Liver (tissue), 9 donors: Measurements from ENCODE around the gene METAP2. TPM values are rescaled to one million over a fixed set of nuclear protein-coding genes. Genes with fewer than 3 reads are reported as not detected.

Experiments
- DNase-seq: peaks from one replicate; pipeline ENCODE4 v3.0.0-alpha.2; 2017; ENCODE audit warnings: low spot score
- H3K27ac ChIP-seq, 2 donors: one replicate each; pipeline ENCODE4 v1.7.0; 2013; ENCODE audit warnings: inconsistent platforms in 2 of 2, low read length in 2 of 2, control low read depth in 1 of 2, low read depth in 1 of 2, mild to moderate bottlenecking in 1 of 2
- H3K27me3 ChIP-seq, 4 donors: one replicate each; pipeline versions ENCODE4 v1.6.1 to v1.7.0; 2013; ENCODE audit warnings: low read length in 3 of 4, inconsistent platforms in 1 of 4, mild to moderate bottlenecking in 1 of 4, moderate library complexity in 1 of 4; ENCODE audit not compliant: control insufficient read depth in 4 of 4, insufficient read depth in 4 of 4
- H3K36me3 ChIP-seq, 4 donors: one replicate each; pipeline versions ENCODE4 v1.6.1 to v1.7.0; 2013; ENCODE audit warnings: low read length in 3 of 4, mild to moderate bottlenecking in 3 of 4, low read depth in 1 of 4, moderate library complexity in 1 of 4; ENCODE audit not compliant: control insufficient read depth in 4 of 4, insufficient read depth in 3 of 4
- H3K4me1 ChIP-seq, 4 donors: one replicate each; pipeline versions ENCODE4 v1.6.1 to v1.7.0; 2013; ENCODE audit warnings: low read length in 3 of 4, mild to moderate bottlenecking in 3 of 4, moderate library complexity in 1 of 4; ENCODE audit not compliant: control insufficient read depth in 4 of 4, insufficient read depth in 4 of 4
- H3K4me3 ChIP-seq, 3 donors: one replicate each; pipeline versions ENCODE4 v1.6.1 to v1.7.0; 2013; ENCODE audit warnings: low read length in 3 of 3, control low read depth in 1 of 3, low read depth in 1 of 3, mild to moderate bottlenecking in 1 of 3
- H3K9ac ChIP-seq, 2 donors: one replicate each; pipeline ENCODE4 v1.7.0; 2013; ENCODE audit warnings: low read length in 2 of 2, mild to moderate bottlenecking in 2 of 2, moderate library complexity in 2 of 2, control low read depth in 1 of 2, low read depth in 1 of 2
- H3K9me3 ChIP-seq, 4 donors: one replicate each; pipeline versions ENCODE4 v1.6.1 to v1.7.0; 2013; ENCODE audit warnings: low read length in 3 of 4; ENCODE audit not compliant: control insufficient read depth in 4 of 4
- CTCF ChIP-seq: fragments of 150-350 bp; IDR thresholded peaks from 2 replicates; pipeline ENCODE4 v1.5.1; 2017; ENCODE audit warnings: improper control_type of control experiment, low read depth, low read length; ENCODE audit not compliant: missing input control
- EGR1 ChIP-seq, 2 donors: IDR thresholded peaks; 2 replicates each; pipeline ENCODE4 v1.6.1; 2016 to 2018; ENCODE audit warnings: antibody characterized with exemption in 2 of 2, low read depth in 2 of 2
- FOXA2 ChIP-seq: IDR thresholded peaks from 2 replicates; pipeline ENCODE4 v1.6.1; 2016; ENCODE audit warnings: antibody characterized with exemption
- GABPA ChIP-seq, 2 donors: IDR thresholded peaks in 1 of 2; conservative IDR thresholded peaks in 1 of 2; 2 replicates each; pipeline ENCODE4 v1.6.1; 2016; ENCODE audit warnings: antibody characterized with exemption in 2 of 2, mild to moderate bottlenecking in 1 of 2, moderate library complexity in 1 of 2
- HNF4G ChIP-seq: IDR thresholded peaks from 2 replicates; pipeline ENCODE4 v1.6.1; 2016; ENCODE audit warnings: antibody characterized with exemption
- JUND ChIP-seq, 2 donors: IDR thresholded peaks; 2 replicates each; pipeline ENCODE4 v1.6.1; 2016; ENCODE audit warnings: antibody characterized with exemption in 2 of 2
- MAX ChIP-seq: IDR thresholded peaks from 2 replicates; pipeline ENCODE4 v1.6.1; 2016; ENCODE audit warnings: antibody characterized with exemption
- NR2F2 ChIP-seq: IDR thresholded peaks from 2 replicates; pipeline ENCODE4 v1.6.1; 2016; ENCODE audit warnings: antibody characterized with exemption
- RAD21 ChIP-seq, 2 donors: IDR thresholded peaks; 2 replicates each; pipeline ENCODE4 v1.6.1; 2016; ENCODE audit warnings: antibody characterized with exemption in 2 of 2, mild to moderate bottlenecking in 2 of 2
- REST ChIP-seq: IDR thresholded peaks from 2 replicates; pipeline ENCODE4 v1.6.1; 2016; ENCODE audit warnings: antibody characterized with exemption, mild to moderate bottlenecking
- RXRA ChIP-seq, 2 donors: IDR thresholded peaks; 2 replicates each; pipeline ENCODE4 v1.6.1; 2017 to 2018; ENCODE audit warnings: antibody characterized with exemption in 2 of 2, mild to moderate bottlenecking in 1 of 2
- SP1 ChIP-seq: IDR thresholded peaks from 2 replicates; pipeline ENCODE4 v1.6.1; 2018; ENCODE audit warnings: antibody characterized with exemption, mild to moderate bottlenecking
- TAF1 ChIP-seq: conservative IDR thresholded peaks from 2 replicates; pipeline ENCODE4 v1.6.1; 2016; ENCODE audit warnings: antibody characterized with exemption, mild to moderate bottlenecking
- ZBTB33 ChIP-seq: IDR thresholded peaks from 2 replicates; pipeline ENCODE4 v1.6.1; 2016; ENCODE audit warnings: antibody characterized with exemption
- WGBS: extraction: QIAGEN DNeasy Blood & Tissue Kit; methylation state at CpG from one replicate; pipeline ENCODE4 v1.1.7; 2013; 5-methylcytosine and 5-hydroxymethylcytosine counted together
- polyA plus RNA-seq, 2 donors: library from polyadenylated mRNA; stranded (reverse) in 1 of 2; unstranded in 1 of 2; fragments of 200-250 nt in 1 of 2; fragments of >200 nt in 1 of 2; fragmentation: Nextera tagmentation in 1 of 2; extraction: Ambion mirVana in 1 of 2; gene quantifications; one replicate each; pipeline versions ENCODE4 v1.2.1 to v1.2.3, GENCODE V29; 2013 to 2015
- total RNA-seq, 2 donors: library from RNA; depleted of rRNA; stranded (reverse); fragments of >200 nt; gene quantifications; one replicate each; pipeline ENCODE4 v1.2.3, GENCODE V29; 2014
- TF ChIP-seq, protein P1 (sequence below): IDR thresholded peaks from 2 replicates; pipeline ENCODE4 v1.6.1; 2016; ENCODE audit warnings: antibody characterized with exemption
- donor health status: healthy.
- donor health status: healthy.
- donor health status: healthy.
- donor health status: healthy.
- donor health status: healthy.

Gene METAP2
- total and polyA plus RNA-seq, 4 donors, result 31.2 to 45.7 (median 35.7) TPM

DNA sequence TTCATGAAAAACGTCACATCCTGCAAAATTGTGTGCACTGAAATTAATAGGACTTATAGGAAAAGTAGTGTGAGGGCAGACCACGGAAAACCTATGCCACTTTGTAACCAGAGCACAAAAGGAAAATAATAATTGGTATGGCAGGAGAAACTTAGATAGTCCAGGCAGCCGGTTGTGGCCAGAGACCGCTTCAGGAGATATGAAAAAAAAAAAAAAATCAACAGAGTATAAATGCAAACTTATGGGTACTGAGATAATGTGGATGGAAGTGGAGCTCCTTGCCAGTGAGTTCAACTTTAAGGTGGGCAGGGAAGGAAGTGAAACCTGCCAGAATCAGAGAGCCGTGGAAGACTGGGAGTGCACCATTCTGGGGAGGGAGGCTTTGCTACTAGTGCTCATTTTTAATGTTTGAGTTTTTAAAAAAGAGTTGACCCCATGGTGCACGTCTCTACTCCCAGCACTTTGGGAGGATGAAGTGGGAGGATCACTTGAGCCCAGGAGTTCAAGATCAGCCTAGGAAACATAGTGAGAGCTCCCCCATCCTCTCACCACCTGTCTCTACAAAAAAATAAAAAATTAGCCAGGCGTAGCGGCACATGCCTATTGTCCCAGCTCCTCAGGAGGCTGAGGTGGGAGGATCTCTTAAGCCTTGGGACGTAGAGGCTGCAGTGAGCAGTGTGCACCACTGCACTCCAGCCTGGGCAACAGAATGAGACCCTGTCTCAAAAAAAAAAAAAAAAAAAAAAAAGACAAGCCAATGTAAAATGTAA lies 34.3 kb upstream of the METAP2 start:
- 86% methylated on average over 9 of the region's 9 CpGs for WGBS
- no peaks in the 10 kb centered on the region for H3K27me3 ChIP-seq
- no peak overlapping the region for H3K27ac ChIP-seq
- no peaks in the 10 kb centered on the region for H3K4me1 ChIP-seq
- no peak overlapping the region for H3K4me3 ChIP-seq
- H3K9me3 ChIP-seq, result no peaks in the 10 kb centered on the region
- H3K36me3 ChIP-seq, result no peaks in the 10 kb centered on the region
- no peak overlapping the region for H3K9ac ChIP-seq
- DNase-seq, result no peak
- no peak for TF ChIP-seq HNF4G
- no peak for TF ChIP-seq RAD21 (IDR thresholded peaks at IDR 0.05)
- no peak for TF ChIP-seq FOXA2
- TF ChIP-seq ZBTB33, result no peak
- no peak for TF ChIP-seq EGR1 (IDR thresholded peaks at IDR 0.05; ENCODE audit: low read depth in 2 of 2)
- TF ChIP-seq GABPA (IDR thresholded peaks at IDR 0.05 in 1 of 2, conservative IDR thresholded peaks at IDR 0.05 in 1 of 2), result no peak
- TF ChIP-seq REST, result no peak
- TF ChIP-seq NR2F2, result no peak
- no peak for TF ChIP-seq SP1
- no peak for TF ChIP-seq MAX
- no peak for TF ChIP-seq CTCF
- TF ChIP-seq, protein P1, sequence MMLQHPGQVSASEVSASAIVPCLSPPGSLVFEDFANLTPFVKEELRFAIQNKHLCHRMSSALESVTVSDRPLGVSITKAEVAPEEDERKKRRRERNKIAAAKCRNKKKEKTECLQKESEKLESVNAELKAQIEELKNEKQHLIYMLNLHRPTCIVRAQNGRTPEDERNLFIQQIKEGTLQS, result no peak
- TF ChIP-seq RXRA (IDR thresholded peaks at IDR 0.05), result no peak
- no peak for TF ChIP-seq TAF1
- no peak for TF ChIP-seq JUND (IDR thresholded peaks at IDR 0.05)
